ENCODE measurements around the gene GLYATL3.

The GLYATL3 gene

DNA sequence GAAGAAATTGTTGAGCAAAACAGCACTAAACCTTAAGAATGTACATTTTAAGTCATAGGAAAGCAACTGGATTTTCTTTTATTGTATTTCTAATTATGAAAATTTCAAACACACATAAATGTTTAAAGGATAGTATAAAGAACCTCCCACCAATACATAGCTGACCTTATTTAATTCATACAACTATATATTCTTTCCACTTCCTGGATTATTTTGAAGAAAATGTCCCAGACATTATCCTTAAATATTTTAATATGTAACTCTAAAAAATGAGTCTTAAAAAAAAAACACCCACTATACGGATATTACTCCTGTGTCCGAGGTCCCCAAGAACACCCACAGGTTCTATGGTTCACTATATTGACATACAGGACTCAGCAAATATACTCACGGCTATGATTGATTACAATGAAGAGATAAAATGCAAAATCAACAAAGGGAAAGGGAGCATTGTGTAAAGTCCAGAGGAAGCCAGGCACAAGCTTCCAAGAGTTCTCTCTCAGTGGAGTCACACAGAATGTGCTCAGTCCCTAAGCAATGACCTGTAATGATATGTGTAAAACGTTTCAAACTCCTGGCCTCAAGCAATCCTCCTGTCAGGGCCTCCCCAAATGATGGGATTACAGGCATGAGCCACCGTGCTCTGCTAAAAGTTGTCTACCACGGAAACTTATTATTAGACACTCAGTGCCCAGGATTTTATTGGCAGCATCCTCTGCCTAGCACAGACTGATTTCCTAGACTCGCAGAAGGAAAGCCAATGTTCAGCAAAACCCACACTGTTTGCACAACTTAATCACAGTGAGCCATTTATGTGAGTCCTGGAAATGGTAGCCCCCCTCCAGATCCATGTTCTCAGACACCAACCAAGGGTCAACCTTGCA lies 23.2 kb downstream of the GLYATL3 start:
- ChIA-PET POLR2A (no interaction called here), CTCF (interaction anchor here (2.1 kb wide), 1 partner anchor 9 kb away, joined by 5 read pairs; no protein-coding TSS in a partner anchor)
- no peak for DNase-seq
- no peak overlapping the region for H3K4me3 ChIP-seq (ENCODE audit: control insufficient read depth in 1 of 7, extremely low read depth in 1 of 7, insufficient read depth in 4 of 7, low read depth in 2 of 7, low read length in 6 of 7)
- H3K4me1 ChIP-seq (ENCODE audit: control extremely low read depth in 1 of 4, control insufficient read depth in 4 of 4, insufficient read depth in 4 of 4, low read length in 3 of 4): no peaks in the 10 kb centered on the region
- 98% methylated on average over 5 of the region's 7 CpGs for WGBS (ENCODE audit: insufficient coverage)
- no peak overlapping the region for H3K27ac ChIP-seq (ENCODE audit: insufficient read depth in 1 of 2, low read depth in 1 of 2, low read length in 2 of 2, poor library complexity in 1 of 2, severe bottlenecking in 2 of 2)
- H3K36me3 ChIP-seq (ENCODE audit: control insufficient read depth in 4 of 4, insufficient read depth in 4 of 4, low read length in 3 of 4): no peaks in the 10 kb centered on the region
- H3K27me3 ChIP-seq (replicated peaks in 2 of 5; ENCODE audit: control insufficient read depth in 4 of 5, insufficient read depth in 5 of 5, low read length in 4 of 5): no peaks in the 10 kb centered on the region
- no peaks in the 10 kb centered on the region for H3K9me3 ChIP-seq (ENCODE audit: control extremely low read depth in 1 of 5, control insufficient read depth in 4 of 5, insufficient read depth in 2 of 5, low read depth in 1 of 5, low read length in 4 of 5)

DNA sequence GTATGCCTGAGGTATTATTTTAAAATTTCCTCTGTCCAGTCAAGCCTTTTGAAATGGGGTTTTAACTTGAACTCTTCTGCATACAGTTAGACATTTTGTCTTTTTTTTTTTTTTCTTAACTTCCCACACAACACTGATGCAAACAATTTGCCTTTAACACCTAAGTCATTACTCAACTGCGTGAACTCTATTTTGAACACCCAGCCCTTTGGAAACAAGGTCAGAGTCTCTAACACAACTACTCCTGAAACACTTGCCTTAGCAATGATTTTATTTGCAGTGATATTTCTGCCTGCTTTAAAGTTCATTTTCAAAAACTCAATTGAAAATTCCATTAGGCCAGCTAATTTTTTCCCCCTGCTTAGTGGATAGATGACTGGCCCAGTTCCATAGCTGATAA lies 24.2 kb downstream of the GLYATL3 start:
- H3K27me3 ChIP-seq (replicated peaks in 2 of 5; ENCODE audit: control insufficient read depth in 4 of 5, insufficient read depth in 5 of 5, low read length in 4 of 5): no peaks in the 10 kb centered on the region
- H3K36me3 ChIP-seq (ENCODE audit: control insufficient read depth in 4 of 4, insufficient read depth in 4 of 4, low read length in 3 of 4): no peaks in the 10 kb centered on the region
- ChIA-PET CTCF (interaction anchor here (2.1 kb wide), 1 partner anchor 8 kb away, joined by 5 read pairs; no protein-coding TSS in a partner anchor), POLR2A (interaction anchor here (0.7 kb wide), 1 partner anchor 66 kb away, joined by 3 read pairs; no protein-coding TSS in a partner anchor)
- no peak overlapping the region for H3K4me3 ChIP-seq (ENCODE audit: control insufficient read depth in 1 of 7, extremely low read depth in 1 of 7, insufficient read depth in 4 of 7, low read depth in 2 of 7, low read length in 6 of 7)
- H3K9me3 ChIP-seq (ENCODE audit: control extremely low read depth in 1 of 5, control insufficient read depth in 4 of 5, insufficient read depth in 2 of 5, low read depth in 1 of 5, low read length in 4 of 5): no peaks in the 10 kb centered on the region
- no peaks in the 10 kb centered on the region for H3K4me1 ChIP-seq (ENCODE audit: control extremely low read depth in 1 of 4, control insufficient read depth in 4 of 4, insufficient read depth in 4 of 4, low read length in 3 of 4)
- 100% methylated on average over 1 of the region's 1 CpG for WGBS (ENCODE audit: insufficient coverage)
- no peak for DNase-seq
- H3K27ac ChIP-seq (ENCODE audit: insufficient read depth in 1 of 2, low read depth in 1 of 2, low read length in 2 of 2, poor library complexity in 1 of 2, severe bottlenecking in 2 of 2): no peak overlapping the region

DNA sequence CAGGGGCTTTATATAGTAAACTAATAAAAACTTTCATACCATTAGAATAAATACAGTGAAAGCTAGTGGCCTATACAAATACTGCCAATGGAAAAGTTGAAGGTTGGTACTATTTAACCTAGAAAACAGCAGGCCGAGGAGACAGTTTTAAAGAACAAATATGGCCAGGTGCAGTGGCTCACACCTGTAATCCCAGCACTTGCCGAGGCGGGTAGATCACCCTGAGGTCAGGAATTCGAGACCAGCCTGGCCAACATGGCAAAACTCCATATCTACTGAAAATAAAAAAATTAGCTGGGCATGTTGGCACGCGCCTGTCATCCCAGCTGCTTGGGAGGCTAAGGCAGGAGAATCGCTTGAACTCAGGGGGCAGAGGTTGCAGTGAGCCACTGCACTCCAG lies 24.8 kb downstream of the GLYATL3 start:
- H3K4me3 ChIP-seq (ENCODE audit: control insufficient read depth in 1 of 7, extremely low read depth in 1 of 7, insufficient read depth in 4 of 7, low read depth in 2 of 7, low read length in 6 of 7): no peak overlapping the region

DNA sequence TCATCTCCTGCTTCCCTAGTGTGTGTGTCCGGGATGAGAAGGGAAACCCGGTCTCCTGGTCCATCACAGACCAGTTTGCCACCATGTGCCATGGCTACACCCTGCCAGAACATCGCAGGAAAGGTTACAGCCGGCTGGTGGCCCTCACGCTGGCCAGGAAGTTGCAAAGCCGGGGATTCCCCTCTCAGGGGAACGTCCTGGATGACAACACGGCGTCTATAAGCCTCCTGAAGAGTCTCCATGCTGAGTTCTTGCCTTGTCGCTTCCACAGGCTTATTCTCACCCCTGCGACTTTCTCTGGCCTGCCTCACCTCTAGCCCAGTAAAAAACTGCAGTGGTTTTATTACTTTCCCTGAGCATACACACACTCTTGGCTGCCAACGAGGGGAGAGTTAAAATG lies 26.9 kb downstream of the GLYATL3 start:
- 95% methylated on average over 12 of the region's 12 CpGs for WGBS (ENCODE audit: insufficient coverage)
- POLR2A ChIA-PET: no interaction called here

More for the DNA sequence above, 24.8 kb downstream of the GLYATL3 start:
- Histone ChIP-seq H3K27ac (ENCODE audit: insufficient read depth in 1 of 2, low read depth in 1 of 2, low read length in 2 of 2, poor library complexity in 1 of 2, severe bottlenecking in 2 of 2) (no peak overlapping the region), H3K27me3 (replicated peaks in 2 of 5; ENCODE audit: control insufficient read depth in 4 of 5, insufficient read depth in 5 of 5, low read length in 4 of 5) (no peaks in the 10 kb centered on the region), H3K9me3 (ENCODE audit: control extremely low read depth in 1 of 5, control insufficient read depth in 4 of 5, insufficient read depth in 2 of 5, low read depth in 1 of 5, low read length in 4 of 5) (no peaks in the 10 kb centered on the region), H3K36me3 (ENCODE audit: control insufficient read depth in 4 of 4, insufficient read depth in 4 of 4, low read length in 3 of 4) (no peaks in the 10 kb centered on the region), H3K4me1 (ENCODE audit: control extremely low read depth in 1 of 4, control insufficient read depth in 4 of 4, insufficient read depth in 4 of 4, low read length in 3 of 4) (no peaks in the 10 kb centered on the region)
- WGBS (ENCODE audit: insufficient coverage): 100% methylated on average over 6 of the region's 7 CpGs
- DNase-seq: no peak
- POLR2A ChIA-PET: interaction anchor here (0.7 kb wide), 1 partner anchor 67 kb away, joined by 3 read pairs; no protein-coding TSS in a partner anchor
- CTCF ChIA-PET: interaction anchor here (2.1 kb wide), 1 partner anchor 8 kb away, joined by 5 read pairs; no protein-coding TSS in a partner anchor

DNA sequence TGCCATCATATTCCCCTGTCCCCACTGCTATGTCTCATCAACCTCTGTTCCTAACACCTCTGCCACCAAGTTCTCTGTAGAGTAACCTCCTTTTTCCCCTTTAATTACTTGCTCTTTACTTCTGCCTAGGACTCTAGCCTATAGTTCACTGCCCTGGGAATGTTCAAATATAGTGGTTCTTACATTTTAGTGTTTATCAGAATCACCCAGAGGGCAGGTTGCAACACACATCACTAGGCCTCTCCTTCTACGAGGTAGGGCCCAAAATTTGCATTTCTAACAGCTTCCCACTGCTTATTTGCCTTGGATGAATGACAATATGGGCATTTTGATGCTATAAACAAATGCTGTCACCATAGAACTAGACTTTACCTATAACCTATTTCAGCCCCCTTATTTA lies 27.6 kb downstream of the GLYATL3 start:
- POLR2A ChIA-PET: no interaction called here
- Histone ChIP-seq H3K36me3 (ENCODE audit: control insufficient read depth in 4 of 4, insufficient read depth in 4 of 4, low read length in 3 of 4) (no peaks in the 10 kb centered on the region), H3K27me3 (replicated peaks in 2 of 5; ENCODE audit: control insufficient read depth in 4 of 5, insufficient read depth in 5 of 5, low read length in 4 of 5) (no peaks in the 10 kb centered on the region), H3K27ac (ENCODE audit: insufficient read depth in 1 of 2, low read depth in 1 of 2, low read length in 2 of 2, poor library complexity in 1 of 2, severe bottlenecking in 2 of 2) (no peak overlapping the region), H3K4me3 (ENCODE audit: control insufficient read depth in 1 of 7, extremely low read depth in 1 of 7, insufficient read depth in 4 of 7, low read depth in 2 of 7, low read length in 6 of 7) (no peak overlapping the region), H3K9me3 (ENCODE audit: control extremely low read depth in 1 of 5, control insufficient read depth in 4 of 5, insufficient read depth in 2 of 5, low read depth in 1 of 5, low read length in 4 of 5) (no peaks in the 10 kb centered on the region), H3K4me1 (ENCODE audit: control extremely low read depth in 1 of 4, control insufficient read depth in 4 of 4, insufficient read depth in 4 of 4, low read length in 3 of 4) (no peaks in the 10 kb centered on the region)
- CTCF ChIA-PET: interaction anchor here (1.5 to 1.9 kb wide), 2 partner anchors 9 to 79 kb away, joined by 4 read pairs; no protein-coding TSS in a partner anchor
- WGBS (ENCODE audit: insufficient coverage): no CpG with 5 or more reads among the region's 1 CpG
- DNase-seq: no peak

More for the DNA sequence above, 26.9 kb downstream of the GLYATL3 start:
- Histone ChIP-seq H3K4me1 (ENCODE audit: control extremely low read depth in 1 of 4, control insufficient read depth in 4 of 4, insufficient read depth in 4 of 4, low read length in 3 of 4) (no peaks in the 10 kb centered on the region), H3K9me3 (ENCODE audit: control extremely low read depth in 1 of 5, control insufficient read depth in 4 of 5, insufficient read depth in 2 of 5, low read depth in 1 of 5, low read length in 4 of 5) (no peaks in the 10 kb centered on the region), H3K27me3 (replicated peaks in 2 of 5; ENCODE audit: control insufficient read depth in 4 of 5, insufficient read depth in 5 of 5, low read length in 4 of 5) (no peaks in the 10 kb centered on the region), H3K27ac (ENCODE audit: insufficient read depth in 1 of 2, low read depth in 1 of 2, low read length in 2 of 2, poor library complexity in 1 of 2, severe bottlenecking in 2 of 2) (no peak overlapping the region), H3K4me3 (ENCODE audit: control insufficient read depth in 1 of 7, extremely low read depth in 1 of 7, insufficient read depth in 4 of 7, low read depth in 2 of 7, low read length in 6 of 7) (no peak overlapping the region), H3K36me3 (ENCODE audit: control insufficient read depth in 4 of 4, insufficient read depth in 4 of 4, low read length in 3 of 4) (no peaks in the 10 kb centered on the region)
- DNase-seq: no peak
- CTCF ChIA-PET: interaction anchor here (1.9 kb wide), 1 partner anchor 80 kb away, joined by 4 read pairs; no protein-coding TSS in a partner anchor

DNA sequence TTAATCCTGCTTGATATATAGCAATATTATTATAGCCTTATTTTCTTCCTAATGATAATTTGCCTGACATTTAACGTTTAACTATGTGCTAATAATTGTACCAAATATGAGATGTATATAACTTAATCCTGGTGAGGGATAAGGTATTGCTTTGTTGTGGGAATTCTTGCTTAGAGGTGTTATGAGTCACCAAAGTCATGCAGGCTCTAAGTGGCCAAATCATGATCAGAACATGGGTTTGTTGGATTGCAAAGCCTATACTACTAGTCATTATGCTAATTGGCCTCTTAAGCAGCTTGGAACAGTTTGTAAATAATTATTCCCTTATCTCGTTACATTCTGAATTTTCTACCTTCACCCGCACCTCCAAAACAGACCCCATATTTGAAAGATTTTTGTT lies 28.8 kb downstream of the GLYATL3 start:
- CTCF ChIA-PET: interaction anchor here (1.4 to 1.5 kb wide), 2 partner anchors 11 to 322 kb away, joined by 4 to 7 read pairs; no protein-coding TSS in a partner anchor
- no peak overlapping the region for H3K27ac ChIP-seq (ENCODE audit: insufficient read depth in 1 of 2, low read depth in 1 of 2, low read length in 2 of 2, poor library complexity in 1 of 2, severe bottlenecking in 2 of 2)
- POLR2A ChIA-PET: no interaction called here
- DNase-seq: no peak
- no peaks in the 10 kb centered on the region for H3K9me3 ChIP-seq (ENCODE audit: control extremely low read depth in 1 of 5, control insufficient read depth in 4 of 5, insufficient read depth in 2 of 5, low read depth in 1 of 5, low read length in 4 of 5)
- no peak overlapping the region for H3K4me3 ChIP-seq (ENCODE audit: control insufficient read depth in 1 of 7, extremely low read depth in 1 of 7, insufficient read depth in 4 of 7, low read depth in 2 of 7, low read length in 6 of 7)
- H3K36me3 ChIP-seq (ENCODE audit: control insufficient read depth in 4 of 4, insufficient read depth in 4 of 4, low read length in 3 of 4): no peaks in the 10 kb centered on the region
- WGBS (ENCODE audit: insufficient coverage): no CpG with 5 or more reads among the region's 3 CpGs
- no peaks in the 10 kb centered on the region for H3K4me1 ChIP-seq (ENCODE audit: control extremely low read depth in 1 of 4, control insufficient read depth in 4 of 4, insufficient read depth in 4 of 4, low read length in 3 of 4)
- H3K27me3 ChIP-seq (replicated peaks in 2 of 5; ENCODE audit: control insufficient read depth in 4 of 5, insufficient read depth in 5 of 5, low read length in 4 of 5): no peaks in the 10 kb centered on the region

DNA sequence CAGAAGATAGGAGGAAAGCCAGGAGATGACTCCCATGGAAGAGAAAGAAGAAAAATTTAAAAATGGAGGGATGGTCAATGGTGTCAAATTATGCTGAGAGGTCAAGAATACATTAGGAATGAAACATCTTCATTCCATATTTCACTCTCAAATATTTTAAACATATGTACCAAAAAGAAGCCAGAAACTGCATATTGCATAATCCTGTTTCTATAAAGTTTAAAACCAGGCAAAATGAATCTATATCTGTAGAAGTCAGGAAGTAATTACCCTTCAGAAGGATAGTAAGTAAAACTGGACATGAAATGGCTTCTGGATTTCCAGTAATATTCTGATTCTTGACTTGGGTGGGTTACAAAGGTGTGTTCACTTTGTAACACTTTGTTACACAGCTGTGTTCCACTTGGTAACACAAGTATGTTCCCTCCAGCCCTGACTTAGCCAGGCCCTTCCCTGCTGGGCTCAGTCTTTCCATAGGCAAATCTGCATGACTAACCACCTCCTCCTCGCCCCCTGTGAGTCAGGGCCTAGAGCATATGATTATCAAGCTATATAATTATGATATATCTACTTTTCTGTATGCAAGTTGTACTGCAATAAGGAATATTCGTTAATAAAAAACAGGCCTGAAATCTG lies 30.5 kb downstream of the GLYATL3 start:
- POLR2A ChIA-PET: no interaction called here
- DNase-seq: no peak
- Histone ChIP-seq H3K4me3 (ENCODE audit: control insufficient read depth in 1 of 7, extremely low read depth in 1 of 7, insufficient read depth in 4 of 7, low read depth in 2 of 7, low read length in 6 of 7) (no peak overlapping the region), H3K27me3 (replicated peaks in 2 of 5; ENCODE audit: control insufficient read depth in 4 of 5, insufficient read depth in 5 of 5, low read length in 4 of 5) (no peaks in the 10 kb centered on the region), H3K27ac (ENCODE audit: insufficient read depth in 1 of 2, low read depth in 1 of 2, low read length in 2 of 2, poor library complexity in 1 of 2, severe bottlenecking in 2 of 2) (no peak overlapping the region), H3K9me3 (ENCODE audit: control extremely low read depth in 1 of 5, control insufficient read depth in 4 of 5, insufficient read depth in 2 of 5, low read depth in 1 of 5, low read length in 4 of 5) (no peaks in the 10 kb centered on the region), H3K36me3 (ENCODE audit: control insufficient read depth in 4 of 4, insufficient read depth in 4 of 4, low read length in 3 of 4) (no peaks in the 10 kb centered on the region), H3K4me1 (ENCODE audit: control extremely low read depth in 1 of 4, control insufficient read depth in 4 of 4, insufficient read depth in 4 of 4, low read length in 3 of 4) (no peaks in the 10 kb centered on the region)
- no CpG with 5 or more reads among the region's 2 CpGs for WGBS (ENCODE audit: insufficient coverage)
- CTCF ChIA-PET: interaction anchor here (1.1 to 3.0 kb wide), 4 partner anchors 12 to 78 kb away, joined by 3 to 30 read pairs (median 16); no protein-coding TSS in a partner anchor

Data from common myeloid progenitor, CD34-positive (primary cell).